HepG2 (cell line): ENCODE data around the gene ZNF747. TPM values are rescaled to one million over a fixed set of nuclear protein-coding genes. Genes with fewer than 3 reads are reported as not detected.
A peak's percentile ranks its signal among the peaks of the same experiment; 100 is the strongest.

Experiments used
- DMAP1 ChIP-seq: IDR thresholded peaks from 2 replicates; pipeline ENCODE4 v1.6.1; 2016
- HOXA3 ChIP-seq: sonication (generic); formaldehyde crosslinking; IDR thresholded peaks from 2 replicates; pipeline ENCODE4 v1.5.0; 2020; ENCODE audit warnings: missing genetic modification reagents
- ISX ChIP-seq: sonication (generic); formaldehyde crosslinking; conservative IDR thresholded peaks from 2 replicates; pipeline ENCODE4 v1.5.0; 2020; ENCODE audit warnings: missing genetic modification reagents
- POGZ ChIP-seq: sonication (generic); formaldehyde crosslinking; IDR thresholded peaks from 2 replicates; pipeline ENCODE4 v1.4.0; 2020; ENCODE audit warnings: mild to moderate bottlenecking, missing genetic modification reagents
- SOX6 ChIP-seq, 2 experiments: fragments of 450-650 bp in 1 of 2; sonication (generic) in 1 of 2; formaldehyde crosslinking in 1 of 2; IDR thresholded peaks; 2 replicates each; pipeline versions ENCODE4 v1.4.0 to v1.6.1; 2017 to 2020; ENCODE audit warnings: antibody characterized with exemption in 1 of 2, mild to moderate bottlenecking in 1 of 2, missing genetic modification reagents in 1 of 2
- TBP ChIP-seq: sonication (generic); formaldehyde crosslinking; IDR thresholded peaks from 2 replicates; pipeline ENCODE4 v1.5.0; 2020; ENCODE audit warnings: missing genetic modification reagents
- TEAD3 ChIP-seq: optimal IDR thresholded peaks from 2 replicates; pipeline ENCODE3; 2016; ENCODE audit warnings: borderline replicate concordance
- WIZ ChIP-seq: sonication (generic); formaldehyde crosslinking; IDR thresholded peaks from 2 replicates; pipeline ENCODE4 v1.5.1; 2020; ENCODE audit warnings: mild to moderate bottlenecking, missing genetic modification reagents
- ZFP37 ChIP-seq: sonication (generic); formaldehyde crosslinking; IDR thresholded peaks from 2 replicates; pipeline ENCODE4 v1.4.0; 2020; ENCODE audit warnings: missing genetic modification reagents, borderline replicate concordance
- ZMYM4 ChIP-seq: sonication (generic); formaldehyde crosslinking; IDR thresholded peaks from 2 replicates; pipeline ENCODE4 v1.8.1; 2023; ENCODE audit warnings: mild to moderate bottlenecking, missing genetic modification reagents
- ZNF230 ChIP-seq: sonication (generic); formaldehyde crosslinking; IDR thresholded peaks from 2 replicates; pipeline ENCODE4 v1.4.0; 2020; ENCODE audit warnings: mild to moderate bottlenecking, missing genetic modification reagents
- ZNF232 ChIP-seq: sonication (generic); formaldehyde crosslinking; IDR thresholded peaks from 2 replicates; pipeline ENCODE4 v1.4.0; 2020; ENCODE audit warnings: missing genetic modification reagents, borderline replicate concordance
- ZNF256 ChIP-seq: sonication (generic); formaldehyde crosslinking; conservative IDR thresholded peaks from 2 replicates; pipeline ENCODE4 v1.4.0; 2020; ENCODE audit warnings: missing genetic modification reagents
- polyA plus RNA-seq, 8 experiments: library from polyadenylated mRNA; depleted of rRNA in 3 of 8; stranded (reverse) in 7 of 8; unstranded in 1 of 8; fragments of >200 nt; fragmentation: Illumina TruSeq in 4 of 8; extraction: Trizol in 4 of 8; gene quantifications; 2 replicates each; pipeline versions ENCODE4 v1.2.1 to v1.2.3, GENCODE V29; 2011 to 2016; ENCODE audit warnings: low read depth in 4 of 8, missing spikeins in 1 of 8, mixed read lengths in 1 of 8; ENCODE audit not compliant: insufficient read depth in 1 of 8
- total RNA-seq, 5 experiments: library from RNA; depleted of rRNA; stranded (reverse); fragments of >200 nt; fragmentation: Illumina TruSeq; extraction: Trizol; gene quantifications; 2 replicates each; pipeline ENCODE4 v1.2.3, GENCODE V29; 2016; ENCODE audit warnings: low read depth in 1 of 5
- TF ChIP-seq, protein P1 (sequence below): sonication (generic); formaldehyde crosslinking; IDR thresholded peaks from 2 replicates; pipeline ENCODE4 v1.5.0; 2020; ENCODE audit warnings: mild to moderate bottlenecking, missing genetic modification reagents
- TF ChIP-seq, protein P2 (sequence below): sonication (generic); formaldehyde crosslinking; IDR thresholded peaks from 2 replicates; pipeline ENCODE4 v1.5.1; 2020; ENCODE audit warnings: missing genetic modification reagents, mild to moderate bottlenecking, borderline replicate concordance
- TF ChIP-seq, protein P3 (sequence below): sonication (generic); formaldehyde crosslinking; IDR thresholded peaks from 2 replicates; pipeline ENCODE4 v1.9.0; 2021; ENCODE audit warnings: missing genetic modification reagents, borderline replicate concordance
- TF ChIP-seq, protein P4 (sequence below): sonication (generic); formaldehyde crosslinking; IDR thresholded peaks from 2 replicates; pipeline ENCODE4 v1.4.0; 2020; ENCODE audit warnings: missing genetic modification reagents, borderline replicate concordance

Gene ZNF747
- total and polyA plus RNA-seq, 2 of the 13 experiments (the other 11 are each of a cell fraction or from before 2014, with no cell fraction given), result 7.2 to 10.2 TPM

DNA sequence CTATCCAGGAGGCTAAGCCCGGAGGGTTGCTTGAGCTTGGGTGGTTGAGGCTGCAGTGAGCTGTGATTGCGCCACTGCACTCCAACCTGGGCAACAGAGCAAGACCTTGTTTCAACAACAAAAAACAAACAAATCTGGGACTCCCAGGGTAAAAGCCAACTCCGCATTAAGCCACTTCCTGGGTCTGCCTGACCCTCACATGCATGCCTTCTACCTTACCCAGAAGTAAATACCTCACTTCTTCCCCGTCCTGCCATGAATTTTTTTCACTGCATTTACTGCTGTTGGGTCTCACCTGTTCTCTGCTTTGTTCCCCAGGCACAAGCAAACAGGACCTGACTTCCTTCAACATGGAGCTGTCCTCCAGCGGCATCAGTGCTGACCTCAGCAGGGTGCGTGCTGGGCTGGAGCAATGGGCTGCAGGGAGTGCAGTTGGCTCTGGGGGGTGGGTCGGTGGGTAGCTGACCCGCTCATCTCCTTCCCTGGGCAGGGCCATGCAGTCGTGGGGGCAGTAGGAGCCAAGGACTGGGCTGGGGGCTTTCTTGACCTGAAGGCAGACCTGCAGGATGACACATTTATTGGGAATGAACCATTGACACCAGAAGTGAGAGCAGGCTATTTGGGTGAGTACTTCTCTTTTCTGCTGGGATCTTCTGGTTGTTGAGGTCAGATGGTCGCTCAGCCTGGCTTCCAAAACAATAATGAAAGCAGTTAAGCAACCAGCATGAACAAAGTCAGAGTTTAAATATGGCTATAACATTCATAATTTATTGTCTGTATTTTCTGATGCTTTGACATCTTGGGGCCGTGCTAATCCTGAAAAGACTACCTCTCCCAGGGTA lies 45.7 kb downstream of the ZNF747 start (continued):
- TF ChIP-seq SOX6 (IDR thresholded peaks at IDR 0.05) (no peak), SOX6 (CRISPR knock-in tag; IDR thresholded peaks at IDR 0.05) (peak; percentile 82), TBP (CRISPR knock-in tag) (no peak), ZNF256 (CRISPR knock-in tag) (peak; percentile 49; the same call in 1 of the 2 replicates), ZNF232 (CRISPR knock-in tag) (peak; percentile 80; the same call in 1 of the 2 replicates), DMAP1 (0 out of 2 replicates have a peak, but pooled peaks have one; percentile 34), WIZ (CRISPR knock-in tag) (0 out of 2 replicates have a peak, but pooled peaks have one; percentile 34), ZFP37 (peak; percentile 69; the same call in 1 of the 2 replicates), ISX (no peak), TEAD3 (CRISPR knock-in tag) (peak; percentile 66), POGZ (CRISPR knock-in tag) (peak; percentile 84), ZMYM4 (CRISPR knock-in tag) (peak; percentile 62; the same call in 1 of the 2 replicates), HOXA3 (CRISPR knock-in tag) (peak; percentile 81), ZNF230 (CRISPR knock-in tag) (no peak)
- TF ChIP-seq, protein P1, sequence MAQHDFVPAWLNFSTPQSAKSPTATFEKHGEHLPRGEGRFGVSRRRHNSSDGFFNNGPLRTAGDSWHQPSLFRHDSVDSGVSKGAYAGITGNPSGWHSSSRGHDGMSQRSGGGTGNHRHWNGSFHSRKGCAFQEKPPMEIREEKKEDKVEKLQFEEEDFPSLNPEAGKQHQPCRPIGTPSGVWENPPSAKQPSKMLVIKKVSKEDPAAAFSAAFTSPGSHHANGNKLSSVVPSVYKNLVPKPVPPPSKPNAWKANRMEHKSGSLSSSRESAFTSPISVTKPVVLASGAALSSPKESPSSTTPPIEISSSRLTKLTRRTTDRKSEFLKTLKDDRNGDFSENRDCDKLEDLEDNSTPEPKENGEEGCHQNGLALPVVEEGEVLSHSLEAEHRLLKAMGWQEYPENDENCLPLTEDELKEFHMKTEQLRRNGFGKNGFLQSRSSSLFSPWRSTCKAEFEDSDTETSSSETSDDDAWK, result no peak
- TF ChIP-seq, protein P2, sequence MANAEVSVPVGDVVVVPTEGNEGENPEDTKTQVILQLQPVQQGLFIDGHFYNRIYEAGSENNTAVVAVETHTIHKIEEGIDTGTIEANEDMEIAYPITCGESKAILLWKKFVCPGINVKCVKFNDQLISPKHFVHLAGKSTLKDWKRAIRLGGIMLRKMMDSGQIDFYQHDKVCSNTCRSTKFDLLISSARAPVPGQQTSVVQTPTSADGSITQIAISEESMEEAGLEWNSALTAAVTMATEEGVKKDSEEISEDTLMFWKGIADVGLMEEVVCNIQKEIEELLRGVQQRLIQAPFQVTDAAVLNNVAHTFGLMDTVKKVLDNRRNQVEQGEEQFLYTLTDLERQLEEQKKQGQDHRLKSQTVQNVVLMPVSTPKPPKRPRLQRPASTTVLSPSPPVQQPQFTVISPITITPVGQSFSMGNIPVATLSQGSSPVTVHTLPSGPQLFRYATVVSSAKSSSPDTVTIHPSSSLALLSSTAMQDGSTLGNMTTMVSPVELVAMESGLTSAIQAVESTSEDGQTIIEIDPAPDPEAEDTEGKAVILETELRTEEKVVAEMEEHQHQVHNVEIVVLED (CRISPR knock-in tag), result peak; percentile 15; the same call in 1 of the 2 replicates
- TF ChIP-seq, protein P3, sequence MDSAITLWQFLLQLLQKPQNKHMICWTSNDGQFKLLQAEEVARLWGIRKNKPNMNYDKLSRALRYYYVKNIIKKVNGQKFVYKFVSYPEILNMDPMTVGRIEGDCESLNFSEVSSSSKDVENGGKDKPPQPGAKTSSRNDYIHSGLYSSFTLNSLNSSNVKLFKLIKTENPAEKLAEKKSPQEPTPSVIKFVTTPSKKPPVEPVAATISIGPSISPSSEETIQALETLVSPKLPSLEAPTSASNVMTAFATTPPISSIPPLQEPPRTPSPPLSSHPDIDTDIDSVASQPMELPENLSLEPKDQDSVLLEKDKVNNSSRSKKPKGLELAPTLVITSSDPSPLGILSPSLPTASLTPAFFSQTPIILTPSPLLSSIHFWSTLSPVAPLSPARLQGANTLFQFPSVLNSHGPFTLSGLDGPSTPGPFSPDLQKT (CRISPR knock-in tag), result no peak
- TF ChIP-seq, protein P4, sequence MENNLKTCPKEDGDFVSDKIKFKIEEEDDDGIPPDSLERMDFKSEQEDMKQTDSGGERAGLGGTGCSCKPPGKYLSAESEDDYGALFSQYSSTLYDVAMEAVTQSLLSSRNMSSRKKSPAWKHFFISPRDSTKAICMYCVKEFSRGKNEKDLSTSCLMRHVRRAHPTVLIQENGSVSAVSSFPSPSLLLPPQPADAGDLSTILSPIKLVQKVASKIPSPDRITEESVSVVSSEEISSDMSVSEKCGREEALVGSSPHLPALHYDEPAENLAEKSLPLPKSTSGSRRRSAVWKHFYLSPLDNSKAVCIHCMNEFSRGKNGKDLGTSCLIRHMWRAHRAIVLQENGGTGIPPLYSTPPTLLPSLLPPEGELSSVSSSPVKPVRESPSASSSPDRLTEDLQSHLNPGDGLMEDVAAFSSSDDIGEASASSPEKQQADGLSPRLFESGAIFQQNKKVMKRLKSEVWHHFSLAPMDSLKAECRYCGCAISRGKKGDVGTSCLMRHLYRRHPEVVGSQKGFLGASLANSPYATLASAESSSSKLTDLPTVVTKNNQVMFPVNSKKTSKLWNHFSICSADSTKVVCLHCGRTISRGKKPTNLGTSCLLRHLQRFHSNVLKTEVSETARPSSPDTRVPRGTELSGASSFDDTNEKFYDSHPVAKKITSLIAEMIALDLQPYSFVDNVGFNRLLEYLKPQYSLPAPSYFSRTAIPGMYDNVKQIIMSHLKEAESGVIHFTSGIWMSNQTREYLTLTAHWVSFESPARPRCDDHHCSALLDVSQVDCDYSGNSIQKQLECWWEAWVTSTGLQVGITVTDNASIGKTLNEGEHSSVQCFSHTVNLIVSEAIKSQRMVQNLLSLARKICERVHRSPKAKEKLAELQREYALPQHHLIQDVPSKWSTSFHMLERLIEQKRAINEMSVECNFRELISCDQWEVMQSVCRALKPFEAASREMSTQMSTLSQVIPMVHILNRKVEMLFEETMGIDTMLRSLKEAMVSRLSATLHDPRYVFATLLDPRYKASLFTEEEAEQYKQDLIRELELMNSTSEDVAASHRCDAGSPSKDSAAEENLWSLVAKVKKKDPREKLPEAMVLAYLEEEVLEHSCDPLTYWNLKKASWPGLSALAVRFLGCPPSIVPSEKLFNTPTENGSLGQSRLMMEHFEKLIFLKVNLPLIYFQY (CRISPR knock-in tag), result no peak
